Gastroesophageal sphincter (tissue), 2 donors: ENCODE data around the gene NPHP4.

Experiments
- EP300 ChIP-seq: sonication (generic); formaldehyde crosslinking; IDR thresholded peaks from one replicate; pipeline ENCODE4 v1.6.1; 2017; ENCODE audit warnings: antibody characterized with exemption, mild to moderate bottlenecking
- POLR2AphosphoS5 ChIP-seq: sonication (generic); formaldehyde crosslinking; IDR thresholded peaks from one replicate; pipeline ENCODE4 v1.6.1; 2017; ENCODE audit warnings: antibody characterized with exemption

DNA sequence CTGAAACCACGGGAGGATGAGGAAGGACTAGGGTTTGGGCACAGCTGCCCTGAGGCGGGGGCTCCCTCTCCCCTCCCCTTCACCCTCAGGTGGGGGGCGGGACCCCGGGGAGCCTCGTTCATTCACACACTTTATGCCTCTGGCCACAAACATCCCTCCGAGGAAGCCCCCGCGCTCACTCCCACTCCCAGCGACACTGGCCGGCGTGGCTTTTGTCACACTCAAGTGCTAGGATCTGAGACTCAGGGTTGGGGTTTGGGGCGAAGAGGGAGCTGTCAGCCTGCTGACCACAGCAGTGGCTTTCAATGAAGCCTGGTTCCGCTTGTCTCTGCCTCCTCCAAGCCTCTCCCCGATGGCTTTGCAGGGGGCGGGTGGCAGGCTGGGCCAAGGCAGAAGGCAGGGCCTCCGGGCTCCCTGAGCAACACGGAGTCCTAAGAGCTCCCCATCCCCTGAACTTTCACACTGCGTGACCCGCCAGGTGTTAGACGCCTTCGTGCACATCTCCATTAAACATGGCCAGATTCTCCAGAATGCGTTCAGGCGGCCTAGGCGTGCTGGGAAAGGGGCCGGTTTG, 178.1 kb downstream of the NPHP4 start:
- no peak for TF ChIP-seq EP300
- no peak for TF ChIP-seq POLR2AphosphoS5
